Peyer's patch (tissue), 4 donors: ENCODE data around the gene BRINP2. TPM values are rescaled to one million over a fixed set of nuclear protein-coding genes. Genes with fewer than 3 reads are reported as not detected.
"Not testable (repeated sequence)": the region's sequence is repeated elsewhere in the genome, so short reads cannot be mapped to it uniquely, and the experiment has no call there.

Source experiments
- DNase-seq, 3 donors: peaks; one replicate each; pipeline ENCODE4 v3.0.0-alpha.2; 2017 to 2019
- H3K27ac ChIP-seq, 4 donors: fragments of 200-600 bp; sonication (generic); one replicate each; pipeline ENCODE4 v1.5.1; 2016 to 2019
- H3K27me3 ChIP-seq, 2 donors: fragments of 200-600 bp; sonication (generic); one replicate each; pipeline ENCODE4 v1.5.1; 2019
- H3K36me3 ChIP-seq, 3 donors: fragments of 200-600 bp; sonication (generic); one replicate each; pipeline ENCODE4 v1.5.1; 2016 to 2019
- H3K4me1 ChIP-seq, 4 donors: fragments of 200-600 bp; sonication (generic); one replicate each; pipeline ENCODE4 v1.5.1; 2016 to 2019
- H3K4me3 ChIP-seq, 4 donors: fragments of 200-600 bp; sonication (generic); 1 replicate in 3 of 4; 2 replicates in 1 of 4; pipeline ENCODE4 v1.5.1; 2016 to 2019; ENCODE audit warnings: mild to moderate bottlenecking in 1 of 4
- H3K9me3 ChIP-seq, 4 donors: fragments of 200-600 bp; sonication (generic); one replicate each; pipeline ENCODE4 v1.5.1; 2016 to 2019; ENCODE audit warnings: mild to moderate bottlenecking in 1 of 4
- POLR2A ChIP-seq, 2 donors: fragments of 450-650 bp; IDR thresholded peaks; one replicate each; pipeline ENCODE4 v1.5.1; 2017; ENCODE audit warnings: antibody characterized with exemption in 2 of 2, mild to moderate bottlenecking in 2 of 2, moderate library complexity in 2 of 2
- total RNA-seq, 4 donors: library from RNA; depleted of rRNA; stranded (reverse); fragments of >200 nt; gene quantifications; one replicate each; pipeline ENCODE4 v1.1.0, GENCODE V29; 2016
- TF ChIP-seq, protein P1 (sequence below), 6 experiments: fragments of 450-650 bp in 4 of 6; fragments of 200-600 bp in 2 of 6; sonication (generic) in 1 of 6; IDR thresholded peaks; one replicate each; pipeline ENCODE4 v1.5.1; 2017 to 2019; ENCODE audit warnings: antibody characterized with exemption in 6 of 6, mild to moderate bottlenecking in 3 of 6, moderate library complexity in 1 of 6

The BRINP2 gene
- total RNA-seq, 4 donors from 2014 or later, result not detected

- H3K27me3 ChIP-seq, result no peaks in the 10 kb centered on the region
- DNase-seq, result no peak
- no peak overlapping the region for H3K27ac ChIP-seq
- H3K36me3 ChIP-seq, result no peaks in the 10 kb centered on the region
- no peaks in the 10 kb centered on the region for H3K9me3 ChIP-seq
- no peak overlapping the region for H3K4me3 ChIP-seq
- no peaks in the 10 kb centered on the region for H3K4me1 ChIP-seq
- TF ChIP-seq, protein P1, sequence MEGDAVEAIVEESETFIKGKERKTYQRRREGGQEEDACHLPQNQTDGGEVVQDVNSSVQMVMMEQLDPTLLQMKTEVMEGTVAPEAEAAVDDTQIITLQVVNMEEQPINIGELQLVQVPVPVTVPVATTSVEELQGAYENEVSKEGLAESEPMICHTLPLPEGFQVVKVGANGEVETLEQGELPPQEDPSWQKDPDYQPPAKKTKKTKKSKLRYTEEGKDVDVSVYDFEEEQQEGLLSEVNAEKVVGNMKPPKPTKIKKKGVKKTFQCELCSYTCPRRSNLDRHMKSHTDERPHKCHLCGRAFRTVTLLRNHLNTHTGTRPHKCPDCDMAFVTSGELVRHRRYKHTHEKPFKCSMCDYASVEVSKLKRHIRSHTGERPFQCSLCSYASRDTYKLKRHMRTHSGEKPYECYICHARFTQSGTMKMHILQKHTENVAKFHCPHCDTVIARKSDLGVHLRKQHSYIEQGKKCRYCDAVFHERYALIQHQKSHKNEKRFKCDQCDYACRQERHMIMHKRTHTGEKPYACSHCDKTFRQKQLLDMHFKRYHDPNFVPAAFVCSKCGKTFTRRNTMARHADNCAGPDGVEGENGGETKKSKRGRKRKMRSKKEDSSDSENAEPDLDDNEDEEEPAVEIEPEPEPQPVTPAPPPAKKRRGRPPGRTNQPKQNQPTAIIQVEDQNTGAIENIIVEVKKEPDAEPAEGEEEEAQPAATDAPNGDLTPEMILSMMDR (IDR thresholded peaks at IDR 0.05), result no peak
Observed at GRCh38 chr1:177309880-177310279, 139.1 kb downstream of the BRINP2 start.

DNA sequence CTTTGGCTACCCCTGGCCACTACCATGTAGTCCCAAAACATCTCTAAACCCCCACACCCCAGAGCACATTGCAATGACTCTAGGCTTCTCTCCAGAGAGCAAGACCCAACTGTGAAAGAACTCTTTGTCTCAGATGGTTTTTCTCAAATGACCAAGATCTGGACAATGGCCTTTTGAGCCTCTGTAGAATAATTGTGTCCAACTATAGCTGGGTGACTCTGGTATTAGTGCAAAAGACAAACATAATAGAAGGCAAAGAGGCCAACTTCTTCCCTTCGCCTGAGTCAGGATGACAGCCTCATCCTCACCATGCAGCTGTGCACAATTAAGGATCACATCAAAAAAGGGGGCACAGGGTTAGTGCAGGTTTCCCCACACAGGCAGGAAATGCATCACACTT, 139.6 kb downstream of the BRINP2 start:
- H3K27me3 ChIP-seq, result no peaks in the 10 kb centered on the region
- no peaks in the 10 kb centered on the region for H3K9me3 ChIP-seq
- no peak overlapping the region for H3K4me3 ChIP-seq
- no peak for DNase-seq
- H3K27ac ChIP-seq, result no peak overlapping the region
- TF ChIP-seq POLR2A (IDR thresholded peaks at IDR 0.05), result no peak
- TF ChIP-seq, protein P1 (IDR thresholded peaks at IDR 0.05), result no peak
- H3K4me1 ChIP-seq, result no peaks in the 10 kb centered on the region
- H3K36me3 ChIP-seq, result no peaks in the 10 kb centered on the region

- no peak overlapping the region for H3K27ac ChIP-seq
- no peak for TF ChIP-seq POLR2A (IDR thresholded peaks at IDR 0.05)
- TF ChIP-seq, protein P1 (IDR thresholded peaks at IDR 0.05), result no peak
- no peaks in the 10 kb centered on the region for H3K27me3 ChIP-seq
- no peaks in the 10 kb centered on the region for H3K36me3 ChIP-seq
- H3K4me3 ChIP-seq, result no peak overlapping the region
- no peak for DNase-seq
- no peaks in the 10 kb centered on the region for H3K9me3 ChIP-seq
- no peaks in the 10 kb centered on the region for H3K4me1 ChIP-seq
Observed at GRCh38 chr1:177311111-177311510, 140.4 kb downstream of the BRINP2 start.

GRCh38 chr1:177311586-177311985, 140.8 kb downstream of the BRINP2 start:
- TF ChIP-seq POLR2A (IDR thresholded peaks at IDR 0.05), result no peak
- TF ChIP-seq, protein P1 (IDR thresholded peaks at IDR 0.05), result no peak
- Histone ChIP-seq H3K4me3 (no peak overlapping the region), H3K36me3 (no peaks in the 10 kb centered on the region), H3K4me1 (no peaks in the 10 kb centered on the region), H3K27ac (no peak overlapping the region), H3K27me3 (no peaks in the 10 kb centered on the region), H3K9me3 (no peaks in the 10 kb centered on the region)
- DNase-seq, result no peak

GRCh38 chr1:177315261-177315660, 144.5 kb downstream of the BRINP2 start:
- TF ChIP-seq POLR2A (IDR thresholded peaks at IDR 0.05), result no peak
- TF ChIP-seq, protein P1 (IDR thresholded peaks at IDR 0.05), result no peak
- Histone ChIP-seq H3K4me1 (no peaks in the 10 kb centered on the region), H3K27me3 (no peaks in the 10 kb centered on the region), H3K4me3 (no peak overlapping the region), H3K36me3 (no peaks in the 10 kb centered on the region), H3K9me3 (no peaks in the 10 kb centered on the region), H3K27ac (no peak overlapping the region)
- no peak for DNase-seq

DNA sequence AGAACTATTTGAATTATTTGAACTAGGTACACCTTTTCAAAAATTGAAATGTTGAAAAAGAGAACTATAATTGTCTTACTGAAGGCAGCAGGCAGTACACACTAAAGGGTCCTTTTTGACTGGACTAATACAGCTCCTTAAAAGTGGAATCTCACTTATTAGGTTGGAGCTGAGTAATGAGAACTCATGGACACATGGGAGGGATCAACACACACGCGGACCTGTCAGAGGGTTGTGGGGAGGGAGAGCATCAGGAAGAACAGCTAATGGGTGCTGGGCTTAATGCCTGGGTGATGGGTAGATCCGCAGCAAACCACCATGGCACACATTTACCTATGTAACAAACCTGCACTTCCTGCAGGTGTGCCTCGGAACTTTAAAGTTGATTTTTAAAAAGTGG, 145.0 kb downstream of the BRINP2 start:
- no peak overlapping the region for H3K4me3 ChIP-seq
- no peaks in the 10 kb centered on the region for H3K27me3 ChIP-seq
- no peaks in the 10 kb centered on the region for H3K9me3 ChIP-seq
- H3K36me3 ChIP-seq, result no peaks in the 10 kb centered on the region
- H3K4me1 ChIP-seq, result no peaks in the 10 kb centered on the region
- TF ChIP-seq POLR2A (IDR thresholded peaks at IDR 0.05), result no peak
- TF ChIP-seq, protein P1 (IDR thresholded peaks at IDR 0.05), result no peak
- H3K27ac ChIP-seq, result no peak overlapping the region
- no peak for DNase-seq

- not testable (repeated sequence) for H3K4me3 ChIP-seq, DNase-seq, H3K27me3 ChIP-seq, H3K4me1 ChIP-seq, H3K27ac ChIP-seq, H3K36me3 ChIP-seq, H3K9me3 ChIP-seq
Observed at GRCh38 chr1:177321434-177321833, 150.7 kb downstream of the BRINP2 start.
